Adrenal gland (tissue), 12 donors: ENCODE data around the gene CNGA1. TPM values are rescaled to one million over a fixed set of nuclear protein-coding genes. Genes with fewer than 3 reads are reported as not detected.

Experiments
- DNase-seq, 7 donors: peaks; one replicate each; pipeline ENCODE4 v3.0.0-alpha.2; 2019 to 2020
- H3K27ac ChIP-seq, 5 donors: fragments of 200-600 bp; sonication (generic) in 4 of 5; 1 replicate in 3 of 5; 2 replicates in 2 of 5; pipeline versions ENCODE4 v1.5.1 to v1.8.0; 2016 to 2020; ENCODE audit warnings: mild to moderate bottlenecking in 1 of 5
- H3K27me3 ChIP-seq: fragments of 200-600 bp; 2 replicates; pipeline ENCODE4 v1.8.0; 2021
- H3K36me3 ChIP-seq, 2 donors: fragments of 200-600 bp; replicated peaks in 1 of 2; 1 replicate in 1 of 2; 2 replicates in 1 of 2; pipeline versions ENCODE4 v1.5.1 to v1.8.0; 2018 to 2022
- H3K4me1 ChIP-seq, 2 donors: fragments of 200-600 bp; replicated peaks in 1 of 2; 1 replicate in 1 of 2; 2 replicates in 1 of 2; pipeline versions ENCODE4 v1.5.1 to v1.8.0; 2018 to 2021
- H3K4me3 ChIP-seq, 4 donors: fragments of 200-600 bp; sonication (generic) in 3 of 4; one replicate each; pipeline ENCODE4 v1.5.1; 2016 to 2018
- H3K9me3 ChIP-seq, 3 donors: fragments of 200-600 bp; sonication (generic) in 1 of 3; replicated peaks in 1 of 3; 1 replicate in 2 of 3; 2 replicates in 1 of 3; pipeline versions ENCODE4 v1.5.1 to v1.8.0; 2016 to 2021
- POLR2A ChIP-seq, 2 donors: fragments of 450-650 bp; IDR thresholded peaks; one replicate each; pipeline ENCODE4 v1.6.1; 2017; ENCODE audit warnings: antibody characterized with exemption in 2 of 2, mild to moderate bottlenecking in 2 of 2, moderate library complexity in 1 of 2
- WGBS, 4 donors: extraction: QIAGEN DNeasy Blood & Tissue Kit in 2 of 4; methylation state at CpG; one replicate each; pipeline versions ENCODE4 v1.1.5 to v1.1.7; 2013 to 2017; 5-methylcytosine and 5-hydroxymethylcytosine counted together
- intact Hi-C, 2 donors: fragments of 100-400 bp; cut with DNase I; formaldehyde crosslinking; loops; one replicate each; pipeline versions ENCODE4 v1.14.1 to v1.15.0; 2022 to 2023
- polyA plus RNA-seq, 3 donors: library from polyadenylated mRNA; stranded (reverse); fragments of 200-250 nt in 2 of 3; fragments of 350-450 nt in 1 of 3; fragmentation: Illumina TruSeq in 1 of 3; extraction: RNeasy Lipid Tissue Mini Kit (QIAGEN cat#74804) in 1 of 3; gene quantifications; one replicate each; pipeline ENCODE4 v1.2.3, GENCODE V29; 2013 to 2014
- total RNA-seq, 9 donors: library from RNA; depleted of rRNA in 4 of 9; stranded (reverse); fragments of >200 nt in 4 of 9; fragments of 120-200 nt in 1 of 9; fragmentation: NEBNext Ultra II Directional in 1 of 9; extraction: Animal tissue kit (Norgen Biotek cat#: 25700) in 1 of 9; gene quantifications; one replicate each; pipeline versions ENCODE4 v1.1.0 to v1.2.4, GENCODE V29; 2013 to 2023
- TF ChIP-seq, protein P1 (sequence below), 6 experiments: fragments of 450-650 bp in 4 of 6; fragments of 200-600 bp in 2 of 6; sonication (generic) in 1 of 6; IDR thresholded peaks; 1 replicate in 5 of 6; 2 replicates in 1 of 6; pipeline versions ENCODE4 v1.5.1 to v1.8.0; 2016 to 2021; ENCODE audit warnings: antibody characterized with exemption in 6 of 6, mild to moderate bottlenecking in 2 of 6, moderate library complexity in 1 of 6
- donor health status: healthy with polysubstance abuse.
- donor health status: Bipolar disorder and iron deficiency.
- donor health status: DM: yes; HTN: yes; CAD: no.
- donor health status: DM: no; HTN: no; CAD: no.
- donor health status: DM: no; HTN: no; CAD: no.
- donor health status: DM: yes; HTN: yes; CAD: no.

The CNGA1 gene
- total and polyA plus RNA-seq, 12 donors, result 0.24 to 4.8 (median 1.2) TPM; not detected in 1

DNA sequence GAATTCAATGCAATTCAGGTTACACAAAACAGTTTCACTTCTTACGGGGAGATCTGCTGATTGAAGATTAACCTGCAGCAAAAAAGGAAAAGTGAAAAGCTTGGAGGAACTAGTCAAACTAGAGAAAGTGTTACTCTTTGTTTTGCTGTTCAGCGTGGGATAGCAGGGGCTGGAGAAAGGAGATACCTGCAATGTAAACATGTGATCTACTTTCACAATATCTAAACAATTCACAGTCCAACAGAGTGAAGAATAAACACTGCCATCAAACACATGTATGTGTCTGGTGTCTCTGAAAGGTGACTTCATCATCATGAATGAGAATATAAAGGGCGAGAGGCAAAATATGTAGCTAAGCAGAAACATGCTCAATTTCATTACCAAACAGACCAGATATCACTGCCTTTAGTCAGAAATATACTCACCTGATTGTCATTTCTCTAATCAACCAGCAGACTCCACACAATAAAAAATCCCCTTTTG is 26.5 kb upstream of the CNGA1 start:
- no peak for DNase-seq
- Histone ChIP-seq H3K9me3 (no peaks in the 10 kb centered on the region), H3K27ac (no peak overlapping the region), H3K4me1 (no peaks in the 10 kb centered on the region), H3K36me3 (no peaks in the 10 kb centered on the region), H3K27me3 (peaks cover 8% of the 10 kb centered on the region), H3K4me3 (no peak overlapping the region)
- intact Hi-C loops, result no loop called here
- TF ChIP-seq POLR2A (IDR thresholded peaks at IDR 0.05), result no peak
- TF ChIP-seq, protein P1, sequence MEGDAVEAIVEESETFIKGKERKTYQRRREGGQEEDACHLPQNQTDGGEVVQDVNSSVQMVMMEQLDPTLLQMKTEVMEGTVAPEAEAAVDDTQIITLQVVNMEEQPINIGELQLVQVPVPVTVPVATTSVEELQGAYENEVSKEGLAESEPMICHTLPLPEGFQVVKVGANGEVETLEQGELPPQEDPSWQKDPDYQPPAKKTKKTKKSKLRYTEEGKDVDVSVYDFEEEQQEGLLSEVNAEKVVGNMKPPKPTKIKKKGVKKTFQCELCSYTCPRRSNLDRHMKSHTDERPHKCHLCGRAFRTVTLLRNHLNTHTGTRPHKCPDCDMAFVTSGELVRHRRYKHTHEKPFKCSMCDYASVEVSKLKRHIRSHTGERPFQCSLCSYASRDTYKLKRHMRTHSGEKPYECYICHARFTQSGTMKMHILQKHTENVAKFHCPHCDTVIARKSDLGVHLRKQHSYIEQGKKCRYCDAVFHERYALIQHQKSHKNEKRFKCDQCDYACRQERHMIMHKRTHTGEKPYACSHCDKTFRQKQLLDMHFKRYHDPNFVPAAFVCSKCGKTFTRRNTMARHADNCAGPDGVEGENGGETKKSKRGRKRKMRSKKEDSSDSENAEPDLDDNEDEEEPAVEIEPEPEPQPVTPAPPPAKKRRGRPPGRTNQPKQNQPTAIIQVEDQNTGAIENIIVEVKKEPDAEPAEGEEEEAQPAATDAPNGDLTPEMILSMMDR (IDR thresholded peaks at IDR 0.05), result no peak
- WGBS, 4 donors, result 75 to 87% (median 79%) methylated on average over 3 of the region's 3 CpGs

DNA sequence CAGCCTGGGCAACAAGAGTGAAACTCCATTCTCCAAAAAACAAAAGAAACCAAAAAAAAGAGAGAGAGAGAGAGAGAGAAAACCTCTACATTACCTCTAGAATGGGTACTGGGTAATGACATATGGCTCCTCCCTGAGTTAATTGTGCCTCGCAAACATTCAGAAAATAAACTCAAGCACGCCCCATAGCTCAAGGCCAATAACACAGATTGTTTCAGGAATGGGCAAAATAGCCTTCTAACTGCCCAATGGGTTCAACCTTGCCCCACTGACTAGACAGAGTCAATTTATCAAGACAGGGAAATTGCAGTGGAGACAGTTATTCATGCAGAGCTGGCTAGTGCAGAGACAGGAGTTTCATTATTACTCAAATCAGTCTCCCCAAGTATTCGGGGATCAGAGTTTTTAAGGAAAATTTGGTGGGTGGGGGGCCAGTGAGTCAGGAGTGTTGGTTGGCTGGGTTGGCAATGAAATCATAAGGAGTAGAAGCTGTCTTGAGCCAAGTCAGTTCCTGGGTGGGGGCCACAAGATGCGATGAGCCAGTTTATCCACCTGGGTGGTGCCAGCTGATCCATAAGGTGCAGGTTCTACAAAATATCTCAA is 25.2 kb upstream of the CNGA1 start:
- intact Hi-C loops, result no loop called here
- Histone ChIP-seq H3K9me3 (no peaks in the 10 kb centered on the region), H3K27me3 (peaks cover 5% of the 10 kb centered on the region), H3K4me1 (no peaks in the 10 kb centered on the region), H3K36me3 (no peaks in the 10 kb centered on the region), H3K27ac (no peak overlapping the region), H3K4me3 (no peak overlapping the region)
- no peak for DNase-seq
- WGBS, 4 donors, result 54 to 71% (median 61%) methylated on average over 4 of the region's 4 CpGs
- TF ChIP-seq, protein P1 (IDR thresholded peaks at IDR 0.05), result no peak
- TF ChIP-seq POLR2A (IDR thresholded peaks at IDR 0.05), result no peak

DNA sequence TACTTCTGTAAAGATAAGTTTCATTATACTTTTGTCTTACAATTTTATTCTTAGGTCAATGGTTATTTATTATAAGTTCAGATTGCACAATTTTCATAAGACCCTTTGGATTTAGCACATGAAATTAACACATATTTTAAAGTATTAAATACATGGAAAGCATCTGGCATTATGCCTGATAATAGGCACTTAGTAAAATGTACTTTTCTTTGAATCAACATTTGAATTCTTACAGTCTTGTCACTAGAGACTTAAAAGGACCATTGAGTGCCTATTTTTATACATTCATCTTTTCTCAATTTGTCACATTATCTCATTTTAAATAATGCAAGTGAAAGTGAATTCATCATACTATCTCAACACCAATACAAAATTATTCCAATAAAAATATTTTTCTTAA is 23.1 kb upstream of the CNGA1 start:
- H3K9me3 ChIP-seq, result no peaks in the 10 kb centered on the region
- no peak overlapping the region for H3K4me3 ChIP-seq
- no peak overlapping the region for H3K27ac ChIP-seq
- DNase-seq, result no peak
- intact Hi-C loops, result no loop called here
- TF ChIP-seq POLR2A (IDR thresholded peaks at IDR 0.05), result no peak
- TF ChIP-seq, protein P1 (IDR thresholded peaks at IDR 0.05), result no peak
- H3K36me3 ChIP-seq, result no peaks in the 10 kb centered on the region
- H3K27me3 ChIP-seq, result no peaks in the 10 kb centered on the region
- H3K4me1 ChIP-seq, result no peaks in the 10 kb centered on the region

DNA sequence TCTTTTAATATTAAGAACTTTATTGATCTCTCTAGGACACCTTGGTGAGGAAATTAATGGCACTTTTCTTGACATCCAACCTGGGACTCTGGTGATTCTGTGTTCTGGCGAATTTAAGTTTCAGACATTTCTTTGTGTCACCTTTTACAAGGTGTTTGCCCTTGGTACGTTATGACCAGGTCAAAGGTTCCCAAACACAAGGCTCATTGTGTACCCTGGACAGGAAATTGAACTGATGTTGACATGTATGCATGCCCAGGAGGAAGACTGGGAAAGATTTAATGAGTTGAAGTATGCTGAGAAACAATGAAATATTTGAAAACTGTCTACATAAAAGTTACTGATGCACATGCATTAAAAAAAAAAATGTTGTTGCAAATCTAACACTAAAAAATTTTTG is 22.2 kb upstream of the CNGA1 start:
- 7 to 13% (median 11%) methylated on average over 2 of the region's 2 CpGs for WGBS, 4 donors
- DNase-seq, result no peak
- H3K27ac ChIP-seq, result no peak overlapping the region
- no peak overlapping the region for H3K4me3 ChIP-seq
- H3K9me3 ChIP-seq, result no peaks in the 10 kb centered on the region
- no peaks in the 10 kb centered on the region for H3K4me1 ChIP-seq
- intact Hi-C loops, result no loop called here
- TF ChIP-seq, protein P1 (IDR thresholded peaks at IDR 0.05), result no peak
- no peak for TF ChIP-seq POLR2A (IDR thresholded peaks at IDR 0.05)
- H3K36me3 ChIP-seq, result no peaks in the 10 kb centered on the region
- no peaks in the 10 kb centered on the region for H3K27me3 ChIP-seq
